CD8-positive, alpha-beta memory T cell (primary cell): ENCODE data around the gene AAGAB. TPM values are rescaled to one million over a fixed set of nuclear protein-coding genes. Genes with fewer than 3 reads are reported as not detected.
A peak's percentile ranks its signal among the peaks of the same experiment; 100 is the strongest.

ENCODE experiments used
- CTCF ChIA-PET: fragments of 350-600 bp; sonication (Branson Sonifier 250); formaldehyde crosslinking; loops from one replicate; lab custom pipeline; 2021; ENCODE audit warnings: antibody characterized with exemption; lab: Charles Lee
- POLR2A ChIA-PET: fragments of 350-600 bp; sonication (Branson Sonifier 250); formaldehyde crosslinking; loops from one replicate; lab custom pipeline; 2021; ENCODE audit warnings: antibody characterized with exemption; lab: Charles Lee
- DNase-seq, 5 donors: peaks; one replicate each; pipeline versions ENCODE4 v3.0.0 to v3.0.0-alpha.2; 2020 to 2022; ENCODE audit warnings: mixed read lengths in 1 of 5
- H3K27ac ChIP-seq: one replicate; pipeline ENCODE4 v1.7.0; 2013; ENCODE audit warnings: low read depth, mild to moderate bottlenecking, low read length, moderate library complexity
- H3K27me3 ChIP-seq: 2 replicates; pipeline ENCODE4 v1.7.0; 2013; ENCODE audit warnings: low read length, mild to moderate bottlenecking; ENCODE audit not compliant: insufficient read depth, poor library complexity, severe bottlenecking
- H3K36me3 ChIP-seq: 2 replicates; pipeline ENCODE4 v1.7.0; 2013; ENCODE audit warnings: mild to moderate bottlenecking, low read length, moderate library complexity; ENCODE audit not compliant: insufficient read depth
- H3K4me1 ChIP-seq: 2 replicates; pipeline ENCODE4 v1.7.0; 2013; ENCODE audit warnings: mild to moderate bottlenecking, low read length, moderate library complexity; ENCODE audit not compliant: insufficient read depth
- H3K4me3 ChIP-seq: 2 replicates; pipeline ENCODE4 v1.7.0; 2013; ENCODE audit warnings: mild to moderate bottlenecking, low read length
- H3K9me3 ChIP-seq: 2 replicates; pipeline ENCODE4 v1.7.0; 2013; ENCODE audit warnings: mild to moderate bottlenecking, low read length
- H3K27ac Mint-ChIP-seq, 8 donors: one replicate each; pipeline ENCODE4 v1.8.0; 2020 to 2021; ENCODE audit warnings: mixed read lengths in 8 of 8, mild to moderate bottlenecking in 6 of 8, inconsistent platforms in 3 of 8, moderate library complexity in 3 of 8
- H3K27me3 Mint-ChIP-seq, 2 donors: one replicate each; pipeline ENCODE4 v1.8.0; 2020 to 2021; ENCODE audit warnings: mixed read lengths in 2 of 2, mild to moderate bottlenecking in 1 of 2, moderate library complexity in 1 of 2
- H3K36me3 Mint-ChIP-seq, 3 donors: one replicate each; pipeline ENCODE4 v1.8.0; 2020 to 2021; ENCODE audit warnings: mixed read lengths in 3 of 3, inconsistent platforms in 1 of 3, mild to moderate bottlenecking in 1 of 3
- H3K4me1 Mint-ChIP-seq, 3 donors: one replicate each; pipeline ENCODE4 v1.8.0; 2020 to 2021; ENCODE audit warnings: mixed read lengths in 3 of 3, inconsistent platforms in 1 of 3, mild to moderate bottlenecking in 1 of 3
- H3K4me3 Mint-ChIP-seq, 7 donors: one replicate each; pipeline ENCODE4 v1.8.0; 2020 to 2021; ENCODE audit warnings: mixed read lengths in 7 of 7, mild to moderate bottlenecking in 6 of 7, moderate library complexity in 4 of 7, inconsistent platforms in 2 of 7
- H3K9me3 Mint-ChIP-seq, 5 donors: one replicate each; pipeline ENCODE4 v1.8.0; 2020 to 2022; ENCODE audit warnings: mixed read lengths in 5 of 5, mild to moderate bottlenecking in 3 of 5, moderate library complexity in 2 of 5, inconsistent platforms in 1 of 5
- polyA plus RNA-seq: library from polyadenylated mRNA; unstranded; fragments of 300-500 nt; fragmentation: Illumina TruSeq; gene quantifications from one replicate; pipeline ENCODE4 v1.2.3, GENCODE V29; 2021
- total RNA-seq, 2 experiments: library from RNA; stranded (reverse); gene quantifications; one replicate each; pipeline ENCODE4 v1.2.3, GENCODE V29; 2021

AAGAB gene
- total and polyA plus RNA-seq, 3 experiments from 2014 or later, result 53.9 to 76.1 (median 66.6) TPM

GRCh38 chr15:67170143-67170925, 84.1 kb downstream of the AAGAB start:
- H3K27ac Mint-ChIP-seq, result peak overlapping the region in 5 of 8 donors; percentile 29 to 80 (median 56)

GRCh38 chr15:67168694-67169093, 85.8 kb downstream of the AAGAB start:
- H3K27me3 ChIP-seq, result no peaks in the 10 kb centered on the region
- peaks cover 59% of the 10 kb centered on the region for H3K36me3 ChIP-seq
- DNase-seq, result no peak
- no peaks in the 10 kb centered on the region for H3K27me3 Mint-ChIP-seq
- peaks cover 13 to 92% (median 26%) of the 10 kb centered on the region in 3 donors for H3K36me3 Mint-ChIP-seq
- H3K4me1 ChIP-seq, result no peaks in the 10 kb centered on the region
- H3K9me3 ChIP-seq, result no peaks in the 10 kb centered on the region
- H3K9me3 Mint-ChIP-seq, result no peaks in the 10 kb centered on the region
- H3K27ac Mint-ChIP-seq, result peak overlapping the region in 6 of 8 donors; percentile 0 to 75 (median 40)
- H3K27ac ChIP-seq, result no peak overlapping the region
- H3K4me1 Mint-ChIP-seq, result peaks cover 30 to 45% (median 33%) of the 10 kb centered on the region in 3 donors
- H3K4me3 ChIP-seq, result no peak overlapping the region
- POLR2A ChIA-PET, result interaction anchor here (1.1 kb wide), 1 partner anchor 35 kb away, joined by 5 read pairs; no protein-coding TSS in a partner anchor
- no peak overlapping the region for H3K4me3 Mint-ChIP-seq
- CTCF ChIA-PET, result no interaction called here

More at GRCh38 chr15:67170143-67170925, 84.1 kb downstream of the AAGAB start:
- CTCF ChIA-PET, result no interaction called here
- H3K27ac ChIP-seq, result no peak overlapping the region
- POLR2A ChIA-PET, result no interaction called here
- H3K27me3 ChIP-seq, result no peaks in the 10 kb centered on the region
- no peaks in the 10 kb centered on the region for H3K9me3 ChIP-seq
- peak overlapping the region in 1 of 7 donors; percentile 75 for H3K4me3 Mint-ChIP-seq
- no peaks in the 10 kb centered on the region for H3K27me3 Mint-ChIP-seq
- no peak overlapping the region for H3K4me3 ChIP-seq
- DNase-seq, result no peak
- H3K9me3 Mint-ChIP-seq, result no peaks in the 10 kb centered on the region
- H3K4me1 ChIP-seq, result peaks cover 6% of the 10 kb centered on the region
- peaks cover 42 to 58% (median 48%) of the 10 kb centered on the region in 3 donors for H3K4me1 Mint-ChIP-seq
- H3K36me3 ChIP-seq, result peaks cover 55% of the 10 kb centered on the region
- H3K36me3 Mint-ChIP-seq, result peaks cover 13 to 98% (median 31%) of the 10 kb centered on the region in 3 donors

DNA sequence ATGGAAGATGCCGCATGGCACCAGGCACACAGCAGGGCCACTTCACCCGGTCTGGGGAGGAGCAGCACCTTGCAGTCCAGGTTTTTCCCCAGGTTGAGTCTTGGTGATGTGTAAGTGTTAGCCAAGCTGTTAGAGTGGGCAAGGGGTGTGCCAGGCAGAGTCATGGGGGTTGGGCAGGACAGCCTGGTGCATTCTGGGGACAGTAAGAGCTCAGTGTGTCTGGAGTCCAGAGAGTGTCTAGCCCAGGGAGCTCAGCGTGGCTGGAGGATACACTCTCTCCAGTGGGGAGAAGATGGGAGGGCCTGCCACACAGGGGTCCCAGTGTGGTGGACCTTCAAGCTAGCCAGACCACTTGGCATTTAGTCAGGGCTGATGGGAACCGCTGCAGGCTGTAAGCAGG, 87.4 kb downstream of the AAGAB start:
- DNase-seq, result no peak
- Histone ChIP-seq H3K27ac (no peak overlapping the region), H3K9me3 (no peaks in the 10 kb centered on the region), H3K27me3 (no peaks in the 10 kb centered on the region), H3K36me3 (peaks cover 59% of the 10 kb centered on the region), H3K4me3 (no peak overlapping the region), H3K4me1 (no peaks in the 10 kb centered on the region)
- Mint-ChIP-seq H3K9me3 (no peaks in the 10 kb centered on the region), H3K36me3 (peaks cover 13 to 89% (median 24%) of the 10 kb centered on the region in 3 donors), H3K4me1 (peaks cover 26 to 44% (median 34%) of the 10 kb centered on the region in 3 donors), H3K27me3 (no peaks in the 10 kb centered on the region), H3K4me3 (peak overlapping the region in 1 of 7 donors; percentile 14), H3K27ac (peak overlapping the region in 5 of 8 donors; percentile 42 to 78 (median 70))
- ChIA-PET CTCF (no interaction called here), POLR2A (no interaction called here)

- Mint-ChIP-seq H3K4me3 (no peak overlapping the region), H3K36me3 (peaks cover 13 to 82% (median 24%) of the 10 kb centered on the region in 3 donors), H3K27ac (peak overlapping the region in 5 of 8 donors; percentile 37 to 78 (median 73)), H3K4me1 (peaks cover 31 to 50% (median 39%) of the 10 kb centered on the region in 3 donors), H3K9me3 (no peaks in the 10 kb centered on the region), H3K27me3 (no peaks in the 10 kb centered on the region)
- no peak overlapping the region for H3K4me3 ChIP-seq
- H3K27me3 ChIP-seq, result no peaks in the 10 kb centered on the region
- peaks cover 52% of the 10 kb centered on the region for H3K36me3 ChIP-seq
- H3K9me3 ChIP-seq, result no peaks in the 10 kb centered on the region
- peaks cover 5% of the 10 kb centered on the region for H3K4me1 ChIP-seq
- no peak overlapping the region for H3K27ac ChIP-seq
- no peak for DNase-seq
- POLR2A ChIA-PET, result no interaction called here
- CTCF ChIA-PET, result no interaction called here
Measured at GRCh38 chr15:67166280-67167009, 88.0 kb downstream of the AAGAB start.

GRCh38 chr15:67165254-67166253, 88.9 kb downstream of the AAGAB start:
- Mint-ChIP-seq H3K27ac (peak overlapping the region in 4 of 8 donors; percentile 17 to 55 (median 34)), H3K36me3 (peaks cover 13 to 73% (median 20%) of the 10 kb centered on the region in 3 donors)
- CTCF ChIA-PET, result interaction anchor here (0.6 kb wide), 1 partner anchor 1350 kb away, joined by 3 read pairs; no protein-coding TSS in a partner anchor

GRCh38 chr15:67164811-67165253, 89.6 kb downstream of the AAGAB start:
- H3K4me3 ChIP-seq, result no peak overlapping the region
- peak overlapping the region in 2 of 8 donors; percentile 43 to 73 for H3K27ac Mint-ChIP-seq
- no peaks in the 10 kb centered on the region for H3K27me3 Mint-ChIP-seq
- H3K27ac ChIP-seq, result no peak overlapping the region
- peaks cover 5% of the 10 kb centered on the region for H3K4me1 ChIP-seq
- DNase-seq, result no peak
- H3K9me3 Mint-ChIP-seq, result no peaks in the 10 kb centered on the region
- H3K36me3 Mint-ChIP-seq, result peaks cover 13 to 66% (median 17%) of the 10 kb centered on the region in 3 donors
- no peaks in the 10 kb centered on the region for H3K27me3 ChIP-seq
- ChIA-PET CTCF (no interaction called here), POLR2A (interaction anchor here (0.5 kb wide), 1 partner anchor 63 kb away, joined by 5 read pairs; no protein-coding TSS in a partner anchor)
- H3K4me1 Mint-ChIP-seq, result peaks cover 35 to 52% (median 42%) of the 10 kb centered on the region in 3 donors
- H3K4me3 Mint-ChIP-seq, result peak overlapping the region in 1 of 7 donors; percentile 23
- H3K36me3 ChIP-seq, result peaks cover 40% of the 10 kb centered on the region
- H3K9me3 ChIP-seq, result no peaks in the 10 kb centered on the region

More at GRCh38 chr15:67165254-67166253, 88.9 kb downstream of the AAGAB start:
- Histone ChIP-seq H3K27me3 (no peaks in the 10 kb centered on the region), H3K27ac (no peak overlapping the region), H3K4me1 (peaks cover 5% of the 10 kb centered on the region), H3K36me3 (peaks cover 47% of the 10 kb centered on the region), H3K4me3 (no peak overlapping the region), H3K9me3 (no peaks in the 10 kb centered on the region)
- peaks cover 34 to 52% (median 40%) of the 10 kb centered on the region in 3 donors for H3K4me1 Mint-ChIP-seq
- no peak for DNase-seq
- no peak overlapping the region for H3K4me3 Mint-ChIP-seq
- H3K9me3 Mint-ChIP-seq, result no peaks in the 10 kb centered on the region
- POLR2A ChIA-PET, result no interaction called here
- no peaks in the 10 kb centered on the region for H3K27me3 Mint-ChIP-seq

DNA sequence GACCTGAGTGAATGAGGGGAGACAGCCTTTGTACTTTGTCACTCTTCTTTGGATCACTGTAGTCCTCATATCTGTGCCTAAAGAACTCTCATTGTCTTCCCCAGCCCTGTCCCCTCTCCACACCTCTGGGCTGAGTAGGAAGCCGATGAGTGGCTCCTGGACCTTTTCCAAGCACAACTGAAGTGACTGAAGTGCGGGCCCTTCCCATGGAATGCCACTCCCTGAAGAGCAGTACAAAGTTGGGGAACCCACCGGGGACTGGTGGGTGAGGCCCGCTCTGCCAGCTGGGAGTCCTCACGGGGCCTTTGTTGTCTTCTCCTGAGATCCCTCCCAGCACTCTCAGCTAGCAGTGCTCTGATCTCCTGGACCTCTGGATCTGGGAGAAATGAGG, 90.1 kb downstream of the AAGAB start:
- H3K4me3 ChIP-seq, result no peak overlapping the region
- H3K27me3 Mint-ChIP-seq, result no peaks in the 10 kb centered on the region
- H3K27ac Mint-ChIP-seq, result peak overlapping the region in 2 of 8 donors; percentile 54 to 73
- peak overlapping the region in 1 of 7 donors; percentile 23 for H3K4me3 Mint-ChIP-seq
- DNase-seq, result no peak
- H3K36me3 Mint-ChIP-seq, result peaks cover 13 to 66% (median 14%) of the 10 kb centered on the region in 3 donors
- peaks cover 37 to 53% (median 45%) of the 10 kb centered on the region in 3 donors for H3K4me1 Mint-ChIP-seq
- H3K4me1 ChIP-seq, result peaks cover 5% of the 10 kb centered on the region
- H3K9me3 Mint-ChIP-seq, result no peaks in the 10 kb centered on the region
- ChIA-PET CTCF (no interaction called here), POLR2A (interaction anchor here (0.5 kb wide), 1 partner anchor 63 kb away, joined by 5 read pairs; no protein-coding TSS in a partner anchor)
- H3K9me3 ChIP-seq, result no peaks in the 10 kb centered on the region
- no peaks in the 10 kb centered on the region for H3K27me3 ChIP-seq
- H3K27ac ChIP-seq, result no peak overlapping the region
- peaks cover 38% of the 10 kb centered on the region for H3K36me3 ChIP-seq
